ENCODE data around the gene CTXND1. TPM values are rescaled to one million over a fixed set of nuclear protein-coding genes. Genes with fewer than 3 reads are reported as not detected.

The CTXND1 gene
- total and polyA plus RNA-seq, 2 of the 8 experiments (the other 6 are each of a cell fraction or from before 2014, with no cell fraction given) = 0.03 TPM; not detected in 1

GRCh38 chr15:80153900-80154299, 98.1 kb downstream of the CTXND1 start:
- H3K4me2 ChIP-seq (ENCODE audit: insufficient read depth in 1 of 2, low read depth in 2 of 2, low read length in 2 of 2) = peak overlapping the region; percentile 15 to 93; a peak in 2 of 4 replicates
- H3K79me1 ChIP-seq (ENCODE audit: low read depth, low read length) = peaks cover 3% of the 10 kb centered on the region; the same call in 1 of the 2 replicates
- ChIA-PET CTCF (ENCODE audit: partially characterized antibody) (interaction anchor here (1.0 to 2.2 kb wide), 6 partner anchors 18 to 156 kb away, joined by 3 to 10 read pairs (median 4); no protein-coding TSS in a partner anchor), POLR2A (ENCODE audit: partially characterized antibody) (interaction anchor here (0.6 to 1.5 kb wide), 9 partner anchors 10 to 357 kb away, joined by 3 to 6 read pairs (median 3); partner anchors contain the start of gene ZFAND6)
- no peak overlapping the region for H3K9ac ChIP-seq (replicated peaks in 1 of 4; ENCODE audit: extremely low read depth in 1 of 4, low read depth in 3 of 4, low read length in 3 of 4)
- H2AFZ ChIP-seq (ENCODE audit: low read length) = no peak overlapping the region
- H3K23ac ChIP-seq (ENCODE audit: insufficient read length) = no peak overlapping the region
- TF ChIP-seq SP2 (IDR thresholded peaks at IDR 0.05; ENCODE audit: low read length) (no peak), RNF2 (IDR thresholded peaks at IDR 0.05; ENCODE audit: borderline replicate concordance, low read depth, low read length, missing control alignments, poor library complexity, severe bottlenecking) (no peak)
- no peak overlapping the region for H3K14ac ChIP-seq (ENCODE audit: insufficient read length)
- FAIRE-seq (no peak), DNase-seq (ENCODE audit: low read depth in 1 of 2, low spot score in 2 of 2) (no peak)
- peaks cover 9% of the 10 kb centered on the region for H3K23me2 ChIP-seq (ENCODE audit: low read depth, low read length)
- H4K8ac ChIP-seq (ENCODE audit: extremely low read depth, insufficient read depth, low read length) = no peak overlapping the region
- no peak overlapping the region; the same call in 1 of the 2 replicates for H2BK5ac ChIP-seq (ENCODE audit: low read depth, low read length)
- no peak overlapping the region for H4K91ac ChIP-seq (replicated peaks; ENCODE audit: insufficient read length, low read length)
- no peaks in the 10 kb centered on the region; a peak in 1 of 8 replicates for H3K36me3 ChIP-seq (ENCODE audit: control insufficient read depth in 2 of 4, insufficient read depth in 4 of 4, low read length in 3 of 4)
- H4K20me1 ChIP-seq (replicated peaks in 1 of 2; ENCODE audit: control insufficient read depth in 1 of 2, insufficient read depth in 2 of 2, low read length in 2 of 2) = peaks cover 0 to 3% of the 10 kb centered on the region in 2 experiments
- H2BK120ac ChIP-seq (replicated peaks; ENCODE audit: low read depth, low read length) = no peak overlapping the region
- H2BK15ac ChIP-seq (ENCODE audit: low read length) = 0 out of 2 replicates have a peak overlapping the region, but pooled peaks have one; percentile 32
- H2BK12ac ChIP-seq (ENCODE audit: low read depth, low read length) = peak overlapping the region; percentile 46; the same call in 1 of the 2 replicates
- H2BK20ac ChIP-seq (ENCODE audit: low read length) = no peak overlapping the region
- H3K4me1 ChIP-seq (replicated peaks in 1 of 4; ENCODE audit: control insufficient read depth in 3 of 4, insufficient read depth in 4 of 4, low read length in 3 of 4) = peaks cover 0 to 12% (median 2%) of the 10 kb centered on the region in 4 experiments; a peak in 3 of 7 replicates
- peak overlapping the region in 2 of 4 experiments; percentile 61 to 83; a peak in 5 of 8 replicates for H3K4me3 ChIP-seq (ENCODE audit: extremely low read depth in 1 of 4, insufficient read depth in 2 of 4, low read depth in 3 of 4, low read length in 4 of 4)
- H3K27me3 ChIP-seq (replicated peaks in 1 of 4; ENCODE audit: control insufficient read depth in 3 of 4, extremely low read depth in 1 of 4, insufficient read depth in 3 of 4, low read length in 3 of 4) = peaks cover 0 to 2% (median 0%) of the 10 kb centered on the region in 4 experiments; a peak in 2 of 7 replicates
- no peak overlapping the region for H3K18ac ChIP-seq (ENCODE audit: extremely low read depth, low read length)
- H3K27ac ChIP-seq (ENCODE audit: low read depth, low read length) = no peak overlapping the region
- H3K79me2 ChIP-seq (ENCODE audit: control insufficient read depth in 1 of 2, insufficient read depth in 2 of 2, low read length in 2 of 2) = no peaks in the 10 kb centered on the region
- H2AK5ac ChIP-seq (ENCODE audit: low read depth, low read length) = no peak overlapping the region
- H3K56ac ChIP-seq (replicated peaks; ENCODE audit: insufficient read length, low read depth, low read length) = no peak overlapping the region
- no peak overlapping the region for H3K4ac ChIP-seq (replicated peaks; ENCODE audit: insufficient read length, low read depth, low read length)
- H4K5ac ChIP-seq (ENCODE audit: insufficient read length, low read depth, low read length) = no peak overlapping the region
- no peaks in the 10 kb centered on the region for H3K9me3 ChIP-seq (ENCODE audit: insufficient read depth in 2 of 2, low read depth in 1 of 2, low read length in 1 of 2)
- WGBS, 2 experiments (ENCODE audit: extremely low coverage in 1 of 2, insufficient coverage in 1 of 2, insufficient read length in 1 of 2, insufficient replicate concordance in 2 of 2, low coverage in 1 of 2, low lambda C conversion rate in 2 of 2, missing lambda C conversion rate in 1 of 2) = 87% methylated on average over 4 of the region's 4 CpGs; no CpG with 5 or more reads in 1 of the 2 experiments

All from H1 (cell line).